Kidney (tissue), 14 donors: ENCODE data around the gene UBALD1. TPM values are rescaled to one million over a fixed set of nuclear protein-coding genes. Genes with fewer than 3 reads are reported as not detected.
"Not testable (repeated sequence)": the region's sequence is repeated elsewhere in the genome, so short reads cannot be mapped to it uniquely, and the experiment has no call there.

Source experiments
- DNase-seq, 5 donors: peaks; one replicate each; pipeline ENCODE4 v3.0.0-alpha.2; 2013 to 2020
- FAIRE-seq: peaks from 2 replicates; lab custom pipeline; 2012; peaks lifted over from hg19 to GRCh38; lab: Jason Lieb, UNC
- H3K27ac ChIP-seq, 2 donors: one replicate each; pipeline ENCODE4 v1.7.0; 2013; ENCODE audit warnings: low read depth in 2 of 2, low read length in 2 of 2, inconsistent platforms in 1 of 2
- H3K27me3 ChIP-seq: one replicate; pipeline ENCODE4 v1.7.1; 2013; ENCODE audit warnings: low read length, inconsistent platforms; ENCODE audit not compliant: control insufficient read depth, insufficient read depth
- H3K36me3 ChIP-seq, 3 donors: one replicate each; pipeline versions ENCODE4 v1.7.0 to v1.7.1; 2013; ENCODE audit warnings: low read length in 3 of 3, control low read depth in 1 of 3, inconsistent platforms in 1 of 3; ENCODE audit not compliant: insufficient read depth in 3 of 3, control insufficient read depth in 2 of 3
- H3K4me1 ChIP-seq, 3 donors: one replicate each; pipeline versions ENCODE4 v1.7.0 to v1.7.1; 2013; ENCODE audit warnings: low read length in 3 of 3, inconsistent platforms in 1 of 3, low read depth in 1 of 3; ENCODE audit not compliant: control insufficient read depth in 2 of 3, insufficient read depth in 2 of 3
- H3K4me3 ChIP-seq, 3 donors: one replicate each; pipeline versions ENCODE4 v1.7.0 to v1.8.1; 2013; ENCODE audit warnings: low read length in 3 of 3, control low read depth in 1 of 3, inconsistent platforms in 1 of 3
- H3K9ac ChIP-seq, 3 donors: one replicate each; pipeline versions ENCODE4 v1.7.0 to v1.7.1; 2013; ENCODE audit warnings: low read length in 3 of 3, control low read depth in 1 of 3, inconsistent platforms in 1 of 3
- H3K9me3 ChIP-seq, 3 donors: one replicate each; pipeline versions ENCODE4 v1.7.0 to v1.7.1; 2013; ENCODE audit warnings: low read length in 3 of 3, control low read depth in 1 of 3, inconsistent platforms in 1 of 3; ENCODE audit not compliant: control insufficient read depth in 2 of 3, insufficient read depth in 1 of 3
- CTCF ChIP-seq: IDR thresholded peaks from 3 replicates; pipeline ENCODE4 v1.5.1; 2012; ENCODE audit warnings: mild to moderate bottlenecking, moderate library complexity, borderline replicate concordance; ENCODE audit not compliant: insufficient read depth; ENCODE audit errors: extremely low read depth
- intact Hi-C: fragments of 100-400 bp; cut with DNase I; formaldehyde crosslinking; loops from one replicate; pipeline ENCODE4 v1.11.1; 2022
- polyA plus RNA-seq: library from polyadenylated mRNA; stranded (reverse); fragments of 350-450 nt; fragmentation: Illumina TruSeq; extraction: RNeasy Lipid Tissue Mini Kit (QIAGEN cat#74804); gene quantifications from one replicate; pipeline ENCODE4 v1.2.3, GENCODE V29; 2014; ENCODE audit warnings: low read depth, low replicate concordance; ENCODE audit not compliant: insufficient read depth
- total RNA-seq: library from RNA; stranded (reverse); fragmentation: NEBNext Ultra II Directional; extraction: Animal tissue kit (Norgen Biotek cat#: 25700); gene quantifications from one replicate; pipeline ENCODE4 v1.2.1, GENCODE V29; 2021
- donor health status: control.
- donor health status: control.
- donor health status: control.
- donor health status: control.
- donor health status: control.
- donor health status: DM: yes; HTN: yes; CAD: no.
- donor health status: Normal renal cell carcinoma (clear cell type).

Gene UBALD1
- total and polyA plus RNA-seq, 2 donors from 2014 or later = 31.8 to 38.3 TPM

- intact Hi-C loops = no loop called here
Observed at GRCh38 chr16:4578961-4579530, 35.6 kb downstream of the UBALD1 start.

DNA sequence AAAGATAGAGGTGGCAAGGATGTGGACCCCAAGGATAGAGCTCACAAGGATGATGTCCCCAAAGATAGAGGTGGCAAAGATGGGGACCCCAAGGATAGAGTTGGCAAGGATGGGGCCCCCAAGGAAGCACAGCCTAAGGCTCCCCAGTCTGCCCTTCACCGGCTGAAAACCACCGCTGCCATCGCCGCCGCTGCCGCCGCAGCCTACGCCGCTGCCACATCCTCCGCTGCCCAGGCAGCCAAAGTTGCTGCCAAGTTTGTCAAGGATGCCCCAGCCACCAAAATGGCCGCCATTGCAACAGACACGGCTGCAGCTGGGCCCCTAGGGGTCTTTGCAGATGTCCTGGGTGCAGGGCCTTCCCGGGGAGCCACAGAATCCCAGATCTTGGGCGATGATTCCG is 38.7 kb downstream of the UBALD1 start:
- Histone ChIP-seq H3K9ac (no peak overlapping the region), H3K4me3 (no peak overlapping the region), H3K36me3 (no peaks in the 10 kb centered on the region), H3K9me3 (no peaks in the 10 kb centered on the region), H3K27ac (no peak overlapping the region), H3K27me3 (no peaks in the 10 kb centered on the region), H3K4me1 (no peaks in the 10 kb centered on the region)
- no peak for TF ChIP-seq CTCF
- FAIRE-seq (no peak), DNase-seq (no peak)
- intact Hi-C loops = no loop called here

More at GRCh38 chr16:4578961-4579530, 35.6 kb downstream of the UBALD1 start:
- DNase-seq (no peak), FAIRE-seq (no peak)
- H3K9me3 ChIP-seq = no peaks in the 10 kb centered on the region
- no peaks in the 10 kb centered on the region for H3K4me1 ChIP-seq
- H3K4me3 ChIP-seq = no peak overlapping the region
- no peak for TF ChIP-seq CTCF
- no peaks in the 10 kb centered on the region for H3K27me3 ChIP-seq
- H3K9ac ChIP-seq = no peak overlapping the region
- no peaks in the 10 kb centered on the region for H3K36me3 ChIP-seq
- H3K27ac ChIP-seq = no peak overlapping the region

GRCh38 chr16:4574919-4575705 is 39.6 kb downstream of the UBALD1 start:
- Histone ChIP-seq H3K27me3 (no peaks in the 10 kb centered on the region), H3K36me3 (no peaks in the 10 kb centered on the region), H3K9ac (no peak overlapping the region), H3K4me3 (no peak overlapping the region), H3K27ac (no peak overlapping the region), H3K4me1 (no peaks in the 10 kb centered on the region), H3K9me3 (no peaks in the 10 kb centered on the region)
- no peak for TF ChIP-seq CTCF
- intact Hi-C loops = no loop called here
- DNase-seq = no peak
- no peak for FAIRE-seq

DNA sequence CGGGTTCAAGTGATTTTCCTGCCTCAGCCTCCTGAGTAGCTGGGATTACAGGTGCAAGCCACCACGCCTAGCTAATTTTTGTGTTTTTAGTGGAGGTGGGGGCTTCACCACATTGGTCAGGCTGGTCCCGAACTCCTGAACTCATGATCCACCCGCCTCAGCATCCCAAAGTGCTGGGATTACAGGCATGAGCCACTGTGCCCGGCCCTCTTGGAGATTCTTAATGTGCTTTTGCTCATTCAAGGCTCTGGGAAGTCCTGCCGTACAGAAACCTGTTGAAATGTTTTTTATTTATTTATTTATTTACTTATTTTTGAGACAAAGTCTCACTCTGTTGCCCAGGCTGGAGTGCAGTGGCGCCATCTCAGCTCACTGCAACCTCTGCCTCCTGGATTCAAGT is 40.8 kb downstream of the UBALD1 start:
- H3K36me3 ChIP-seq, H3K27me3 ChIP-seq, H3K9me3 ChIP-seq, H3K4me1 ChIP-seq, FAIRE-seq, H3K4me3 ChIP-seq, H3K9ac ChIP-seq, H3K27ac ChIP-seq, intact Hi-C loops, DNase-seq: not testable (repeated sequence)
